ENCODE data around the gene SRF. TPM values are rescaled to one million over a fixed set of nuclear protein-coding genes. Genes with fewer than 3 reads are reported as not detected.
A peak's percentile ranks its signal among the peaks of the same experiment; 100 is the strongest.

The SRF gene
- total RNA-seq, 1 donor, result 35.0 TPM

GRCh38 chr6:43146709-43147688, 24.1 kb upstream of the SRF start:
- DNase-seq (ENCODE audit: low read depth in 2 of 3, low spot score in 2 of 3), result no peak

DNA sequence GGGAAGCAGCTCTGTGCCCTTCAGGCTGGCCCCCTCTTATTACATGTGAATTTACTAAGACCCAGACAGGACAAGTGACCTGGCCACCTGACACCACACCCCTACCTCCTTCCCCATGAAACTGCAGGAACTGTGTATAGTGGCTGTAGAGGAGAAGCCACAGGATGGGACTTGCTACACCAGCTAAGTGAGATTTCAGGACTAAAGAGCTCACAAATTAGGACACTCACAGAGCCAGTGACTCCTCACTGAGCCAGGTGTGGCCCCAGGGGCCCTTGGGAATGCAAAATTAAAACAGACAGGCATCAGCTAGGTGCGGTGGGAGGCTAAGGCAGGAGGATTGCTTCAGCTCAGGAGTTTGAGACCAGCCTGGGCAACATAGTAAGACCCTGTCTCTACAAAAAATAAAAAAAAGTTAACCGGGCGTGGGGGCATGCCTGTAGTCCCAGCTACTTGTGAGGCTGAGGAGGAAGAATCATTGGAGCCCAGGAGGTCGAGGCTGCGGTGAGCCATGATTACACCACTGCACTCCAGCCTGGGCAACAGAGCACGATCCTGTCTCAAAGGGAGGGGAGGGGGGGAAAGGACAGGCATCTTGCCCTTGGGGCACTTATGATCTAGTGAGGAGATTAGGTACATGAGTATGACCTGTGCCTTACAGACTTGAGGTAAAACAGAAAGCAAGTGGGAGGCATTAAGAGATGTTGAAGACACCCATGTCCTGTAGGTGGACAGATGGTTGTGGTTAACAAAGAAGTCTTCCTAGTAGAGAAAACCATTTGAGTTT, 23.2 kb upstream of the SRF start:
- DNase-seq (ENCODE audit: low read depth in 2 of 3, low spot score in 2 of 3), result no peak

DNA sequence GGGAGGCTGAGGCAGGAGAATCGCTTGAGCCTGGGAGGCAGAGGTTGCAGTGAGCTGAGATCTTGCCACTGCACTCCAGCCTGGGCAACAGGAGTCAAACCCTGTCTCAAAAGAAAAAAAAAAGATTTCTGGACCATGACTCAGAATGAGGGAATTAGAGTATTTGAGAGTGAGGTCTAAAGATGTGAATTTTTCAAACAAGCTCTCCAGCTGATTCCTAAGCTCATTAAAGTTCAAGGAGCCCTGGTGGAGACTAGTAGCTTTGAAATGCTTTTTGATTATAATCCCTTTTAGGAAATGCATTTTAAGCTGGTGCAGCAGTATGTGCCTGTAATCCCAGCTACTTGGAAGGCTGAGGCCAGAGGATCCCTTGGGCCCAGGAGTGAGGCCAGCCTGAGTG, 21.8 kb upstream of the SRF start:
- DNase-seq (ENCODE audit: low read depth in 2 of 3, low spot score in 2 of 3), result no peak

GRCh38 chr6:43150051-43150751, 20.9 kb upstream of the SRF start:
- no peak for DNase-seq (ENCODE audit: low read depth in 2 of 3, low spot score in 2 of 3)

- no peak for DNase-seq (ENCODE audit: low read depth in 2 of 3, low spot score in 2 of 3)
These were observed 11.5 kb upstream of the SRF start for GRCh38 chr6:43159599-43159998.

DNA sequence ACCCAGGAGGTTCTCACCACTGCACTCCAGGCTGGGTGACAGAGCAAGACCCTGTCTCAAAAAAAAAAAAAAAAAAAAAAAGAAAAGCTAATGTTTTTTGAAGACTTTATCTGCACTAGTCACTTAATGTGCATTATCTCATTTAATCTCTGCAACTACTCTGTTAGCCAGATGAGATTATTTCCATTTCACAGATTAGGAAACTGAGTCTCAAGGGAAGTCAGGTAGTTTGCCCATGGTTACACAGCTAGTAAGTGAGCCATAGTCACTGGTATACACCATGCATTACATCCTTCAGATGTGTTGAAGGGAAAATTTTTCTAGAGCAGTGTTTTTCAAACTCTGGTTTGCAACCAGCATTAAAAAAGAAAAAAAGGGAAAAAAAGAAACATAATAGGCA, 7.2 kb upstream of the SRF start:
- no peak for DNase-seq (ENCODE audit: low read depth in 2 of 3, low spot score in 2 of 3)

DNA sequence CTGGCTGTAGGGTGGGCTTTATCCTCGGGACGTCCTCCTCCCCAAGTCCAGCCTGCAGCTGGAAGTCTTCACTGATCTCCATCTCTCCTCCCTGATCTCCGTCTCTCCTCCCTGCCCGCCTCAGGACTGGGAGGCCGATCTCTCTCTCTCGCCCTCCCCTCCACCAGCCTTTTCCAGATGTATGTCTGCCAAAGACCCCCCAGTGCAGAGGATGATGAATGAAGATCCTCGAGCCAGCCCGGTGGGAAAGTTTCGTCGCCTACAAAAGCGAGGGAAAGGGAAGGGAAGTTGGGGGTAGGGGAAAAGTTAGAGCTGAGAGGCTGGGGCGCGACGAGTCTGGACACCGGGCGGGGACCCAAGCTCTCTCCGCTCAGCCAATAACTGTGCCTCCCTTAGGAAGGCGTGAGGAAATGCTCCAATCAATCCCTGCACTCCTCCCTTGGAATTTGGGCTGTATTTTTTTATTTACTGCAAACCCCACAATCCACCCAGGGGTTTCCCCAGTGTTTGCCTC, 595 bp upstream of the SRF start:
- DNase-seq (ENCODE audit: low read depth in 2 of 3, low spot score in 2 of 3), result no peak

DNA sequence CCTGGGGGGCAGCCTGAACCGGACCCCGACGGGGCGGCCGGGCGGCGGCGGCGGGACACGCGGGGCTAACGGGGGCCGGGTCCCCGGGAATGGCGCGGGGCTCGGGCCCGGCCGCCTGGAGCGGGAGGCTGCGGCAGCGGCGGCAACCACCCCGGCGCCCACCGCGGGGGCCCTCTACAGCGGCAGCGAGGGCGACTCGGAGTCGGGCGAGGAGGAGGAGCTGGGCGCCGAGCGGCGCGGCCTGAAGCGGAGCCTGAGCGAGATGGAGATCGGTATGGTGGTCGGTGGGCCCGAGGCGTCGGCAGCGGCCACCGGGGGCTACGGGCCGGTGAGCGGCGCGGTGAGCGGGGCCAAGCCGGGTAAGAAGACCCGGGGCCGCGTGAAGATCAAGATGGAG, 636 bp downstream of the SRF start:
- peak in 2 of 3 donors; percentile 20 to 21 for DNase-seq (ENCODE audit: low read depth in 2 of 3, low spot score in 2 of 3)

DNA sequence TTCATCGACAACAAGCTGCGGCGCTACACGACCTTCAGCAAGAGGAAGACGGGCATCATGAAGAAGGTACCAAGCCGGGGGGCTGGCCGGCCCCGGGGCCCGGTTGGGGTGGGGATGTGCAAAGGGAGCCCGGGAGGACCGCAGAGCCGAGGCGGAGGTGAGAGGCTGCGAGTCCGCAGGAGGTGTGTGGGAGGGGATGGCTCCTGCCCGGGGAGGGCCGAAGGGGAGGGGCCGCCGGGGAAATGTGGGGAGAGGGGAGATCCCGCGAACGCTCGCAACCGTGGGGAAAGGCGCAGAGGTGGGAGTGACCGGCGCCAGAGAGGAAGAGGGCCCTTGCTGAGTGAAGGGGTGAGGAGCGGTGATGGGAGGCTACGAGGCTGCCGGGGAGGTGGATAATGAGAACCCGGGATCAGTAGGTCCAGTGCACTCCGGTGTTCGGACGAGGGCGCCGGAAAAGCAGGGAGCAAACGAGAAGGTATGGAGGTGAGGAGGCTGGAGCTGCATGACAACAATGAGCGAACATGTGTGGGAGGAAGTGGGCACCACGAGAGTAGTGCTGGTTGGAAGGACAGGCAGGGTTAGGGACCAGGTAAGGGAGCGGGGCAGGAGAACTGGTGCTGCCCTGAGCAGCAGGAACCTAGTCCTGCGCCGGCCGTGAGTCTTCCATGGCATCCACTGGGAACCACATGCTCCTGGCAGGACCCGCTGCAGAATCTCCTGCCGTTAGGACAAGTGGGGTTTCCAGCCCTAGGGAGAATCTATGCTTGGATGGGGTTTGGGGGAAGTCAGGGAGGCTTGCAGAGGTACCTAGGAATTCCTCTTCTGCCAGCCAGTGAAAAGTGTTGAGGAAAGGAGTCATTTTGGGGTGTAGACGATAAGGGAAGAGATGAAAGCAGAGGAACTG, 1.3 kb downstream of the SRF start:
- peak in 2 of 3 donors; percentile 16 to 25 for DNase-seq (ENCODE audit: low read depth in 2 of 3, low spot score in 2 of 3)

DNA sequence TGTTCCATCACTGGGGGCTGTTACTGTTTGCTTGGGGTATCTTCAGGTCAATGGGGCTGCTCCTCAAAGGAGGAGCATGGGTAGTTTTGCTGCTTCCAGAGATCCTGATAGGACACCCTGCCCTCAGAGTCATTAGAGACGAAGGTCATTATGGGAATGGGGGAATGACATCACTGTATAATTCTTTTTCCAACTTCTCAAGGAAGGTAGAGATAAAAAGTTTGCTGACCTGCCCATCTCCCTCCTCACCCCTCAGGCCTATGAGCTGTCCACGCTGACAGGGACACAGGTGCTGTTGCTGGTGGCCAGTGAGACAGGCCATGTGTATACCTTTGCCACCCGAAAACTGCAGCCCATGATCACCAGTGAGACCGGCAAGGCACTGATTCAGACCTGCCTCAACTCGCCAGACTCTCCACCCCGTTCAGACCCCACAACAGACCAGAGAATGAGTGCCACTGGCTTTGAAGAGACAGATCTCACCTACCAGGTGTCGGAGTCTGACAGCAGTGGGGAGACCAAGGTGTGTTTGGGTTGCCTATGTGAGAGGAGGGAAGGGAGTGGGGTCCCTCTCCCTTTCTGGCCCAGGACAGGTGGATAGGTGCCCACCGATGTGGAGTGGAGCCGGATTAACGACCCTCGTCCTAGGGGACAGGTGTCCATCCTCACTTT, 2.7 kb downstream of the SRF start:
- DNase-seq (ENCODE audit: low read depth in 2 of 3, low spot score in 2 of 3), result no peak

GRCh38 chr6:43174263-43175112, 3.4 kb downstream of the SRF start:
- DNase-seq (ENCODE audit: low read depth in 2 of 3, low spot score in 2 of 3), result peak; percentile 79 to 98 (median 98)

GRCh38 chr6:43175676-43176422, 4.8 kb downstream of the SRF start:
- DNase-seq (ENCODE audit: low read depth in 2 of 3, low spot score in 2 of 3), result no peak

DNA sequence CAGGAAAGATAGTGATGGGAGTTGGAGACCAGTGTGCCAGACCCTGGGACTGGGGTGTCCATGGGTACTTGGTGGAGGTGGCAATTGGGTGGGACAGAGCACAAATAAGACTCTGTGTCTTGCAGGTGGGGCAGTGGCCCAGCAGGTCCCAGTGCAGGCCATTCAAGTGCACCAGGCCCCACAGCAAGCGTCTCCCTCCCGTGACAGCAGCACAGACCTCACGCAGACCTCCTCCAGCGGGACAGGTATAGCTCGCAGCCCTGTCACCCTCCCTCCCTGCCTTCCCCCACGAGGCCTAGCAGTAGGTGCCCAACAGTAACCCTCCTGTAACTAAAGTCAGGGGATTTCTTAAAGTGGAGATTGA, 5.3 kb downstream of the SRF start:
- no peak for DNase-seq (ENCODE audit: low read depth in 2 of 3, low spot score in 2 of 3)

- DNase-seq (ENCODE audit: low read depth in 2 of 3, low spot score in 2 of 3), result no peak
These were observed 7.1 kb downstream of the SRF start for GRCh38 chr6:43178150-43178549.

DNA sequence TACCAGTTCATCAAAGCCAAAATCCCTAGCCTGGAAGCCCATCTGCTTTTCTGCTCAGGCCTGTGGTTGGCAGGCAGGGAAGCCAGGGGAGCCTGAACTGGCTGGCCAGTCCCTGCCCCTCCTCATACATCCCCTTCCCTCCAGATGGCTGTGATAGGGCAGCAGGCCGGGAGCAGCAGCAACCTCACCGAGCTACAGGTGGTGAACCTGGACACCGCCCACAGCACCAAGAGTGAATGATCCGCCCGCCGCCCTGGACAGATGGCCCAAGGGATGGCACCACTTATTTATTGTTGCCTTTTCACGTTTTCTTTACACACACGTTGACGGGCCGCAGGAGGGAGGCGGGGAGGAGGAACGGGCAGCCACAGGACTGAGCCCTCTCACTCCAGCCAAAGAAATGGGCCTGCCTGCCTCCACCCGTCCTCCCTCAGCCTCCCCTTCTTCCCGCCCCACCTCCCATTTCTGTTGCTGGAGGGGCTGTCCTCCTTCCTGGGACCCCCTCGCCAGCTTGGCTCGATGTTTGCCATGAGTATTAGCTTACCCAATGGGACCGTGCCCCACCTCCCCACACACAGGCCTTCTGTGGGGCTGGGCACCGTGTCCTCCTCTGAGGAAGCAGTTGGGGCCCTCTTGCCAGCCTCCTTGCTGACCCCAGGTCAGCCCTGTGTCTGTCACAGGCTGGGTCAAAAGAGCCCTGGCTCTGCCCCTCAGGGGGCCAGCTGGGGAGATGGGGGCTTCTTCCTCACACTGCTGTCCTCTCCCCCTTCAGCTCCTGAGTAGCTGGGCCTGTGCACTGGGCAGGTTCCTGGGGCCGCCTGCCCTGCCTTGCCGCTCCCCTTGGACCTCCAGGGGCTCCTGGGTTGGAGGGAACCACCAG, 8.1 kb downstream of the SRF start:
- DNase-seq (ENCODE audit: low read depth in 2 of 3, low spot score in 2 of 3), result no peak

GRCh38 chr6:43180058-43180457, 9.0 kb downstream of the SRF start:
- no peak for DNase-seq (ENCODE audit: low read depth in 2 of 3, low spot score in 2 of 3)

GRCh38 chr6:43180985-43181384, 9.9 kb downstream of the SRF start:
- no peak for DNase-seq (ENCODE audit: low read depth in 2 of 3, low spot score in 2 of 3)

All from hematopoietic multipotent progenitor cell (in vitro differentiated cells).